ENCODE data around the gene MOB4.
"Not testable (repeated sequence)": the region's sequence is repeated elsewhere in the genome, so short reads cannot be mapped to it uniquely, and the experiment has no call there.

Gene MOB4

GRCh38 chr2:197515739-197516392 lies at the start of gene MOB4:
MOB4 (plus strand) TSS chr2:197516066; CDS start chr2:197516087, 21 bp downstream.
- peak; percentile 91 for DNase-seq (ENCODE audit: low spot score)

DNA sequence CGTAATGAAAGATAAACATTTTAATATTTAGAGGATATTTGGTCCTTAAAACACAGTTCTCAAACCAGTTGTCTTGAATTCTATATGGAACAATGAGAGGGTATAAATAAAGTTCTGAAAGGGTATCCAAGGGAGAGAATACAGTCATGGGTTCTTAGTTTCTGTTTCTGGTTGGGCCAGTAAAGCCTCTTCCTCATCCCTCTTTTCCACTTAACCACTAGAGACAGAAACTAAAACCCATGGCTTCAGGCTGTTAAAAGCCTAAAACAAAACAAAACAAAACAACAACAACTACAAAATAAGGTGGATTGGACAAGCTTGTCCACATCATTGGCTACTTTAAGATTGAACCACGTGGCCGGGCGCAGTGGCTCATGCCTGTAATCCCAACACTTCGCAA lies 43.7 kb upstream of the MOB4 start:
- DNase-seq (ENCODE audit: low spot score): no peak

GRCh38 chr2:197477797-197478196 lies 38.1 kb upstream of the MOB4 start:
- no peak for DNase-seq (ENCODE audit: low spot score)

- DNase-seq (ENCODE audit: low spot score): no peak
Observed at GRCh38 chr2:197480165-197481036, 35.5 kb upstream of the MOB4 start.

DNA sequence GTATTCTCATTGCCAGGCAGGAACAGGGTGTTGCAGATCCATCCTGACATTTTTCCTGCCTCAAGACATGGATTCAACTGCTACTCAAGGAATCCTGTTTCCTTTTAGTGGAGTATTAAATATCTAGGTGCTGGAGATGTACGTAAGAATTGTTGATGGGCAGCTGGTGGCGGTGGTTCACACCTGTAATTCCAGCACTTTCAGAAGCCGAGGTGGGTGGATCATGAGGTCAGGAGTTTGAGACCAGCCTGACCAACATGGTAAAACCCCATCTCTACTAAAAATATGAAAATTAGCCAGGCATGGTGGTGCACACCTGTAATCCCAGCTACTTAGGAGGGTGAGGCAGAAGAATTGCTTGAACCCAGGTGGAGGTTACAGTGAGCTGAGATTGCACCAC lies 31.6 kb upstream of the MOB4 start:
- DNase-seq (ENCODE audit: low spot score): not testable (repeated sequence)

GRCh38 chr2:197486175-197486574 lies 29.7 kb upstream of the MOB4 start:
- DNase-seq (ENCODE audit: low spot score): no peak

- DNase-seq (ENCODE audit: low spot score): no peak
Observed at GRCh38 chr2:197487385-197487784, 28.5 kb upstream of the MOB4 start.

DNA sequence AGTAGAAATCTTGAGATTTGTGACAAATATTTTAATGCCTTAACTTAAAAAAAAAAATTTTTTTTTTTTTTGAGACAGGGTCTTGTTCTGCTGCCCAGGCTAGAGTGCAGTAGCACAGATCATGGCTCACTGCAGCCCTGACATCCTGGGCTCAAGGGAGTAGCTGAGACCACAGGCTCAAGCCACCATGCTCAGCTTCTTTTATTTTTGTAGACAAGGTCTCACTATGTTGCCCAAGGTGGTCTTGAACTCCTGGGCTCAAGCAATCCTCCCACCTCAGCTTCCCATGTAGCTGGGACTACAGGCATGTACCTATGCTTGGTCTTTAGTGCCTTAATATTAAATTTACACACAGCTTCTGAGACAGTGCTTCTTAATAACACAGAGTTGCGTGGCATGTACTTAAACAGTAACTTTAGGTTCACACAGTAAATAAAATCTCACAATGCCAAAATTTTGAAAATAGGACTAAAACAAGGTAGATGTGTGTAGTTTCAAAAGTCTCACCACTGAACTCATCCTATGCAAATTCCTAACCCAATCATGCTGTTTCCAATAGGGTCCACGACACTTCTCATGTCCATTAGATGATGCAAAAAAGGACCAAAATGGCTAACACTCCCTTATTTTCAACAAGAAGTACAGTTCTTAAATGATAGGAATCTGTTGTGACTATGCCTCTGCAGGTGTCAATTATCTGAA lies 20.3 kb upstream of the MOB4 start:
- DNase-seq (ENCODE audit: low spot score): no peak

DNA sequence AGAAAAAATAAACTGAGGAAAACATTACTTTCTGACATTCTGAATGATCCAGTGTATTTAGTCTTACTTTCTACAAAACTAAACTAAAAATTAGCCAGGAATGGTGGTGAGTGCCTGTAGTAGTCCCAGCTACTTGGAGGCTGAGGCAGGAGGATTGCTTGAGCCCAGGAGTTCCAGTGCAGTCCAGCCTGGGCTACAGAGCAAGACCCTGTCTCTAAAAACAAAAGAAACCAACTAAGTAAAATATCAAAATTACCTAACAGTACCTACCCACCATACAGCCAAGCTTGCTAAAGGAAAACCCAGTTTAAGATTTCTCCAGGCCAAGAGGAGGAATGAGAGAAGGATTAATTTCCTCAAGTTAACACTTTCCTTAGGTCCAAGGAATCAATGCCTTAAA lies 19.2 kb upstream of the MOB4 start:
- DNase-seq (ENCODE audit: low spot score): no peak

GRCh38 chr2:197497326-197497725 lies 18.5 kb upstream of the MOB4 start:
- DNase-seq (ENCODE audit: low spot score): no peak

- no peak for DNase-seq (ENCODE audit: low spot score)
Observed at GRCh38 chr2:197498235-197498936, 17.5 kb upstream of the MOB4 start.

DNA sequence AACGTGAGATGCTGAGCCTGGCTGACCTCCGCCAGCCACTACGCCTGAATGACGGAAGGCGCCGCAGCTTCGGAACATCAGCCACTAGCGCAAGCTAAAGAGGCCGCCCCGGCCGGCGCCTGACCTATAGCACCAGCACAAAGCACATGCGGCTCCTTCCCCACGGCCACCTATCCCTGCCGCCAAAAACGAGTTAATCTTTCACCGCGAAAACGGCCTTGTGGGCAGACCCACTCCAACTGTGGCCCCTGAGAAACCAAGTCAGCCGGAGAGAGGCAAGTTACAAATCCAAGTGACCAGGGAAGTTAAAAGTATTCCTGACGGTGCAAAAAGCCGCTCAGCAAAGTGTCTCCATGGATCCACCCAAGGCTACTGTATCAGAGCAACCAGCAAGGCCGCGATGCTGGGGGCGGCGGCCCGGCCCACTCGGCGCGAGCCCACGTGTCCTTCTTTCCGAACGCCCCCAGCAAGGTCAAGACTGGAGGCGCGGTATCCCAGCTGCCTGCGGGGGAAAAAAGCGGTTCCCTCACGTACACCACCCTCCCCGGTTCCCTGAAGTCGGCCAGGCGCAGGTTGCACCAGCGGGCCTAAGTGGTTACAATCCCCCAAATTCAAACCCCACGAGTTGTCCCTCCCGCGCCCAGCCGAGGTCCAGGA lies 16.8 kb upstream of the MOB4 start:
- DNase-seq (ENCODE audit: low spot score): no peak

DNA sequence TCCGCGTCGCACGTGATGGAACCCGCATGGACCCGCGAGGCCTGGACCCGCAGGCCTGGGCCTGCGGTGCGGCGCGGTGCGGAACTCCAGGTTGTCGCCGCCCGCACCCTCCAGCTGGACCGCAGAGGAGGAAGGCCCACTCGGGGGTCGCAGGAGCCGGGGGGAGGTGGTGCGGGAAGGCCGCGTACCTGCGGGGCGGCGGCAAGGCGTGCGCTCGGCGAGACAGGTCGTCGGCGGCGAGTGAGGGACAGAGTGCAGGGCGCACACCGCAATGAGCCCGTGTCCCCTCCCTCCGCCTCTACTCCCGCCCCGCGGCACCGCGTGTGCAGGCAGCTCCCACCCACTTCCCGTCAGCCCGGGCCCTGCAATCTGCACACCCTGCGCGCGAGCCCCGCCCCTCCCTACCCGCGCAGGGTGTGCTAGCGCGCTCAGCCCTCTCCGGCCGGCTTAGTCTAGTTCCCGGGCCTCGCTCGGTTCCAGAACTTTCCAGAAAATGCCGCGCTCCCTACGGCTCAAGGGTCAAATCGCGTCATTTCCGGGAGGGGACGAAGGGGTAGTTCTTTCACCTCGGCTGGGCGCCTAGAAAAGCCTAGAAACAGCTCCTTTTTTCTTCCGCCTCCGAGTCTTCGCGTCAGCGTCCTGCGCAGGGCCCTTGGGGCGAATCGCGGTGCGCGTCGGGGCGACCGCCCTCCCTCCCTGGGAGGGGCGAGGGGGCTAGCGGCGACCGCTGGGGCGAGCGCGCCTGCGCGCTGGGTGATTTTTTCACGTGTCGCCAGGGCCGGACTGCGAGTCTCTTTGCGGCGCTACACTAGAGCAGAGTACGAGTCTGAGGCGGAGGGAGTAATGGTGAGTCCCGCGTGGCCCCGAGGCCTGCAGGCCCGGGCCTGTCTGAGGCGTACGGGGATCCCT lies 16.0 kb upstream of the MOB4 start, which contains the start of the genes HSPD1 and HSPE1:
Gene HSPD1 (minus strand): TSS at position 247 of the 909 bp plus-strand sequence. CDS start 992 bp downstream, outside the sequence.
Gene HSPE1 (plus strand): TSS at position 786 of the 909 bp plus-strand sequence. CDS start 58 bp downstream, at position 844.
- peak; percentile 100 for DNase-seq (ENCODE audit: low spot score)

- DNase-seq (ENCODE audit: low spot score): peak; percentile 63
Observed at GRCh38 chr2:197500503-197501131, 15.2 kb upstream of the MOB4 start.

DNA sequence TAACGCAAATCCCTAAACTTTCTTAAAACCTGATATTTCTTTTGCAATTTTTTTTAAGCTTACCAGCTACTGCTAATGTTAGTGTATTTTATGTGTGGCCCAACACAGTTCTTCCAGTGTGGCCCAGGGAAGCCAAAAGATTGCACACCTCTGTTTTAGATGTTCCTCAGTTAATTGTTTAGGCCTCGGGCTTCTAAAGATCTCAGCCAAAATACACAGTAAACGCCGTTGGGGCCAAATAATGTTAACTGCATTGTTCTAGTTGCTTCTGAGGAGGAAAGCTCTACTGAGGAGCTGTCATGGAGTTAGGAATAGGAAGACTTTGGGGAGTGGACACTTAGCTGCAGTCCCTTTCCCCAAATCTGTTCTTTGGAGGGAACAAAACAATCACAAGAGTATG lies 13.7 kb upstream of the MOB4 start:
- DNase-seq (ENCODE audit: low spot score): no peak

- DNase-seq (ENCODE audit: low spot score): no peak
Observed at GRCh38 chr2:197502685-197503084, 13.2 kb upstream of the MOB4 start.

GRCh38 chr2:197504000-197504399 lies 11.9 kb upstream of the MOB4 start:
- no peak for DNase-seq (ENCODE audit: low spot score)

- no peak for DNase-seq (ENCODE audit: low spot score)
Observed at GRCh38 chr2:197504512-197504911, 11.4 kb upstream of the MOB4 start.

DNA sequence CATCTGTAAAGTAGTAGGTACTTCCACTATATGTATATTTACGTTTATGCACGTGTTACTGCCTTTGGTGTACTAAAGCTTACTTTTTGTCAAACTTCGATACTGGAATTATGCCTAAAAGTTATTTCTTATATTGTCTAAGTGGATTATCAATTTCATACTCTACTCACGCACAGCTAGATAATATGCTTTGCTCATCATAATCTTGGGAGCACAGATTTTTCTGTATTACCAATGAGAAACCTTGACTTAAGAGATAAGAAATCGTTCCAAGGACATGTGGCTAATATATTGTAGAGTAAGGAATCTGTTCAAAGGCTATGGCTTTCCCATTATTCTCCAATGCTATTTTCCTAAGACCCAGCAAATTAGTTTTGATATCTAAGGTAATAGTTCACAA lies 9.2 kb upstream of the MOB4 start:
- no peak for DNase-seq (ENCODE audit: low spot score)

DNA sequence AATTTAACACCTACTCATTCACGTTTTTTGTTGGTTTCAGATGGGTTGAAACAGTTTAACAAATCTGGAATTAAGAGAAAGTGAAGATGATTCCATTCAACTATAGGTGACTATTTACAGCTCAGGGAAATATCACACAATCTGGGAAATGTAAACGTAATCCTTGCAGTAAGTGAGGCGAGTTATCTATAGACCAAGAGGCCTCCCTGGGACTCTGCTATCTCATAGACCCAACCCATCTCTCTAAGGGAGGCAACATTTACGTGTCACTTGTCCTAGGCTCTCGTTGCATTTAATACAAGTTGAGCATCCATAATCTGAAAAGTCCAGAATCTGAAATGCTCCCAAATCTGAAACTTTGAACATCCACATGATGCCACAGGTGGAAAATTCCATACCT lies 2.0 kb upstream of the MOB4 start:
- no peak for DNase-seq (ENCODE audit: low spot score)
